SK-N-MC (cell line): ENCODE data around the gene FNIP2.

Source experiments
- EZH2 ChIP-seq: fragments of 200-600 bp; sonication (generic); IDR thresholded peaks from one replicate; pipeline ENCODE4 v1.6.1; 2017; ENCODE audit warnings: antibody characterized with exemption
- POLR2AphosphoS5 ChIP-seq: IDR thresholded peaks from 2 replicates; pipeline ENCODE4 v1.6.1; 2012; ENCODE audit warnings: mild to moderate bottlenecking, low read depth, low read length, borderline replicate concordance

DNA sequence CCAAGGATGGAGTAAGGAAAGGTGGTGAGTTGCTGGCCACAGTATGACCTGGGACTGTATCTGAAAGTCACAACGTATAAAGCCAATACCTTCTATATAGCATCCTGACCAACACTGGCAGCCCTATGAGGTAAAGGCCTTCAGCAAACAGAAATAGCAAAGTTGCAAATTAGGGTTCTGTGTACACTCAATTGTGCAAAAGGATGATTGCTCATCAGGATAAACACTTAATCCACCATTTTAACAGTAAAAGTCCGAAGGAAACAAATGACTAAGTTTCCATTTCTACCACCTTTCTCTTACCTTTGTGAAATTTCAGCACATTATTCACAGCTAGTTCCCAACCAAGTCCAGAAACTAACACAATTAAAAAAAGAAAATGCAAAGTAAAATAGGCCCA is 1.4 kb upstream of the FNIP2 start:
- TF ChIP-seq POLR2AphosphoS5: no peak
- no peak for TF ChIP-seq EZH2
